Measurements from ENCODE around the gene COX19.

DNA sequence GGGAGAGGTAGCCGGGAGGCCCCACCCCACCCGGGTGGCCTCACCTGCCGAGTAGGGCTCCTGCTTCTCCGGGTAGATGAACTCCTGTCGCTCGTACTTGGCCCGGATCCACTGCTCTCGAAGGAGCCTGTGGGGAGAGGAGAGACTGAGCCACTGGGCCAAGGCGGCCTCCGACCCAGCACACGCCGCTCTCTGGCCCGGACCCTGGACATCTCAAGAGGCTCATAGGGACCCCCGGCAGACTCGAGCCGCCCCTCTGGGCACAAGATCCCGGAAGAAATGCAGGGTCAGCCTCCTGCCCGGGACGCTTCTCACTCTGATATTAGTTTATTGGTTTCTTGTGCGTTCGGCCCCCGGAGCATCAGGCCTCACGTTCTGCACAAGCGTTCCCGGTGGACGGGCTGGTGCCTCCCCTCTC, 55.4 kb downstream of the COX19 start:
- TF ChIP-seq POLR2AphosphoS5 (IDR thresholded peaks at IDR 0.05) (no peak), EP300 (IDR thresholded peaks at IDR 0.05) (no peak), POLR2A (IDR thresholded peaks at IDR 0.05) (no peak)
- TF ChIP-seq, protein P1, sequence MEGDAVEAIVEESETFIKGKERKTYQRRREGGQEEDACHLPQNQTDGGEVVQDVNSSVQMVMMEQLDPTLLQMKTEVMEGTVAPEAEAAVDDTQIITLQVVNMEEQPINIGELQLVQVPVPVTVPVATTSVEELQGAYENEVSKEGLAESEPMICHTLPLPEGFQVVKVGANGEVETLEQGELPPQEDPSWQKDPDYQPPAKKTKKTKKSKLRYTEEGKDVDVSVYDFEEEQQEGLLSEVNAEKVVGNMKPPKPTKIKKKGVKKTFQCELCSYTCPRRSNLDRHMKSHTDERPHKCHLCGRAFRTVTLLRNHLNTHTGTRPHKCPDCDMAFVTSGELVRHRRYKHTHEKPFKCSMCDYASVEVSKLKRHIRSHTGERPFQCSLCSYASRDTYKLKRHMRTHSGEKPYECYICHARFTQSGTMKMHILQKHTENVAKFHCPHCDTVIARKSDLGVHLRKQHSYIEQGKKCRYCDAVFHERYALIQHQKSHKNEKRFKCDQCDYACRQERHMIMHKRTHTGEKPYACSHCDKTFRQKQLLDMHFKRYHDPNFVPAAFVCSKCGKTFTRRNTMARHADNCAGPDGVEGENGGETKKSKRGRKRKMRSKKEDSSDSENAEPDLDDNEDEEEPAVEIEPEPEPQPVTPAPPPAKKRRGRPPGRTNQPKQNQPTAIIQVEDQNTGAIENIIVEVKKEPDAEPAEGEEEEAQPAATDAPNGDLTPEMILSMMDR (IDR thresholded peaks at IDR 0.05) = no peak
